ENCODE data around the gene METTL21A. TPM values are rescaled to one million over a fixed set of nuclear protein-coding genes. Genes with fewer than 3 reads are reported as not detected.

The METTL21A gene
- total RNA-seq (10 to 100 TPM; 18.8 to 43.6 (median 24.1) TPM), polyA plus RNA-seq (10 to 100 TPM; 22.5 to 34.6 (median 27.4) TPM)
- long read RNA-seq, donor 1, full-length matches to known transcripts = 12 of 22 reads
- long read RNA-seq, donor 1, partial matches to known transcripts = 10 of 22 reads
- long read RNA-seq, donor 1, other reads (novel, unspliced or antisense) = 0 of 22 reads
- long read RNA-seq, donor 2, full-length matches to known transcripts = 9 of 26 reads
- long read RNA-seq, donor 2, partial matches to known transcripts = 17 of 26 reads
- long read RNA-seq, donor 2, other reads (novel, unspliced or antisense) = 0 of 26 reads

DNA sequence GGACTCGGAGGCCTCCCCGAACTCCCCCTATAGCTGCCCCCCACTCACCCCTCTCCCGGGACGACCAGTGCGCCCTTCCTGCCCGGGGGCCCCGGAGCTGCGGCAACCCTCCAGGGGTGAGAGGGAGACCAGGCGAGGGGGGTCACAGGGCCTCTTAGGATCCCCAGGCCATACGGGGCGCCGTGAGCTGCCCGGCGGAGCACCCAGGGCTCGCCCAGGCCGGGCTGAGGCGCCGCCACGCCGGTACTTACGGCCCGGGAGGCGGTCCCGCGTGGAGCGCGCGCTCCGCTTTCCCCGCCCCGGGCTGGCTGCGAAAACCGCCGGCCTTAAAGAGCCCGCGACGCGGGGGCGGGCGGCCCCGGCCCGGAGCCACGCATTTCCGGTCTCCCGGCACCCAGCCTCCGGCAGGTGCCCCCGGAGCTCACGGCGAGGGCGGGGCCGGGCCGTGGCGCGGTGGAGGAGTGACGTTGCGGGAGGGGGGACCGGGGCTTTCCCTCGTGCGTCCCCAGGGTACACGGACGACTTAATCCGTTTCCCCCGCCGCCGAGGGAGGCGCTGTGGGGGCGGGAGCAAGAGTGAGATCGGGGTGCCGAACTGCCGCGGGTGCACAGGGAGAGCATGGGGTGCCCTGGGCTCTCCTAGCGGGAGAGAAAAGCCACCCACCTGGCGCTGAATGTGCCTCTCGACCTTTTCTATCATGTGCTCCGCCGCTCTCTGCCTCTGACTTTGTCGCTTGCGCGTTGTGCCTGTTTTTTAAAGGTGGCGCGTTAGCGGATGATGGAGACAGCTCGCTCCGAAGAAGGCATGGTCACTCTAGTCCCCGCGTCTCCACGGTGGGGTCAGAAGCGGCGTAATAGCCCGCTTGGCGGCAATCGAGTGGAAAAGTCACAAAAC lies at the start of gene METTL21A:
TSS of gene METTL21A (minus strand) at position 381 of the 894 bp plus-strand sequence. CDS start 1,019 bp downstream, outside the sequence.
- intact Hi-C loops (cut with DNase I; ENCODE audit: low total_unique reads) = loop anchor here (5.0 kb wide), 1 partner anchor 87 kb away; the partner anchor contains the start of gene CCNYL1

GRCh38 chr2:207674826-207675225 lies 49.6 kb upstream of the METTL21A start:
- 64 to 91% (median 73%) methylated on average over 2 of the region's 2 CpGs for WGBS, 5 donors
- intact Hi-C loops (cut with DNase I; ENCODE audit: low total_unique reads) = no loop called here

More for the DNA sequence above, at the start of gene METTL21A:
- Histone ChIP-seq H3K27me3 (replicated peaks in 1 of 7) (no peaks in the 10 kb centered on the region), H3K4me3 (peak within 1 kb of the TSS; percentile 73 to 94 (median 86)), H3K9me3 (no peaks in the 10 kb centered on the region), H3K4me1 (peaks cover 10 to 64% (median 53%) of the 10 kb centered on the region in 6 donors), H3K27ac (peak within 1 kb of the TSS; percentile 96 to 99 (median 98)), H3K36me3 (peaks cover 0 to 28% (median 6%) of the 10 kb centered on the region in 6 donors)
- peak; percentile 98 for DNase-seq
- peak; percentile 44 to 76 (median 65) for TF ChIP-seq CTCF (IDR thresholded peaks at IDR 0.05 in 8 of 11, conservative IDR thresholded peaks at IDR 0.05 in 3 of 11)
- TF ChIP-seq POLR2A (IDR thresholded peaks at IDR 0.05) = peak in 2 of 3 donors; percentile 38 to 47
- peak; percentile 86 to 92 (median 90) for TF ChIP-seq POLR2AphosphoS5 (IDR thresholded peaks at IDR 0.05)
- 0 to 1% (median 1%) methylated on average over 33 to 92 of the region's 92 CpGs for WGBS, 5 donors

GRCh38 chr2:207674266-207674774 lies 49.1 kb upstream of the METTL21A start:
- Histone ChIP-seq H3K4me3 (no peak overlapping the region), H3K4me1 (peaks cover 0 to 26% (median 5%) of the 10 kb centered on the region in 6 donors), H3K36me3 (peaks cover 0 to 4% (median 0%) of the 10 kb centered on the region in 6 donors), H3K9me3 (no peaks in the 10 kb centered on the region), H3K27me3 (replicated peaks in 1 of 7) (no peaks in the 10 kb centered on the region), H3K27ac (no peak overlapping the region)
- intact Hi-C loops (cut with DNase I; ENCODE audit: low total_unique reads) = no loop called here
- no peak for DNase-seq
- no peak for TF ChIP-seq POLR2A (IDR thresholded peaks at IDR 0.05)

More at GRCh38 chr2:207674826-207675225, 49.6 kb upstream of the METTL21A start:
- TF ChIP-seq CTCF (IDR thresholded peaks at IDR 0.05 in 8 of 11, conservative IDR thresholded peaks at IDR 0.05 in 3 of 11) (no peak), POLR2AphosphoS5 (IDR thresholded peaks at IDR 0.05) (no peak), POLR2A (IDR thresholded peaks at IDR 0.05) (no peak)
- no peak overlapping the region for H3K4me3 ChIP-seq
- H3K4me1 ChIP-seq = peaks cover 0 to 26% (median 5%) of the 10 kb centered on the region in 6 donors
- no peak overlapping the region for H3K27ac ChIP-seq
- H3K9me3 ChIP-seq = no peaks in the 10 kb centered on the region
- H3K27me3 ChIP-seq (replicated peaks in 1 of 7) = no peaks in the 10 kb centered on the region
- no peak for DNase-seq
- no peaks in the 10 kb centered on the region for H3K36me3 ChIP-seq

DNA sequence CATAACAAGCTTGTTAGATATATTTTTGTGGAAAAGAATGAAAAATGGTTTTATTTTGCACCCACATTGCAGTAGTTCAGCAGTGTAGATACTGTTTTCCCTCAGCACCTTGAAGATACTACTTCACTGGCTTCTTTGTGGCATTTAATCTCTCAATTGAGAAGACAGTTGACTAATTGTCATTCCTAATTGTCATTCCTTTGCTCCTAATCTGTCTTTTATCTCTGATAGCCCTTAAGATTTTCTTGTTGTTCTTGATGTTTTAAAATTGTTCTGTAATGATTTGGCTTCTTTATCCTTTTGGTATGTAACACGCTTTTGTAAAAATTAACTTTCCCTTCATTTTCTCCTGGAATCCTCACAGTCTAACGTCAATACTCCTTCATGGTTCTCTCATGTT lies 48.2 kb upstream of the METTL21A start:
- 49 to 97% (median 89%) methylated on average over 1 to 2 of the region's 2 CpGs for WGBS, 5 donors
- TF ChIP-seq CTCF (IDR thresholded peaks at IDR 0.05 in 8 of 11, conservative IDR thresholded peaks at IDR 0.05 in 3 of 11) (no peak), POLR2AphosphoS5 (IDR thresholded peaks at IDR 0.05) (no peak), POLR2A (IDR thresholded peaks at IDR 0.05) (no peak)
- H3K9me3 ChIP-seq = no peaks in the 10 kb centered on the region
- H3K4me3 ChIP-seq = no peak overlapping the region
- H3K27me3 ChIP-seq (replicated peaks in 1 of 7) = no peaks in the 10 kb centered on the region
- peaks cover 0 to 26% (median 5%) of the 10 kb centered on the region in 6 donors for H3K4me1 ChIP-seq
- no peak overlapping the region for H3K27ac ChIP-seq
- intact Hi-C loops (cut with DNase I; ENCODE audit: low total_unique reads) = no loop called here
- no peak for DNase-seq
- H3K36me3 ChIP-seq = peaks cover 0 to 5% (median 0%) of the 10 kb centered on the region in 6 donors

All from spleen (tissue), 13 donors.